ENCODE measurements around the gene GLCCI1. TPM values are rescaled to one million over a fixed set of nuclear protein-coding genes. Genes with fewer than 3 reads are reported as not detected.

Gene GLCCI1
- total RNA-seq, 6 donors from 2014 or later = 27.4 to 240 (median 46.6) TPM

DNA sequence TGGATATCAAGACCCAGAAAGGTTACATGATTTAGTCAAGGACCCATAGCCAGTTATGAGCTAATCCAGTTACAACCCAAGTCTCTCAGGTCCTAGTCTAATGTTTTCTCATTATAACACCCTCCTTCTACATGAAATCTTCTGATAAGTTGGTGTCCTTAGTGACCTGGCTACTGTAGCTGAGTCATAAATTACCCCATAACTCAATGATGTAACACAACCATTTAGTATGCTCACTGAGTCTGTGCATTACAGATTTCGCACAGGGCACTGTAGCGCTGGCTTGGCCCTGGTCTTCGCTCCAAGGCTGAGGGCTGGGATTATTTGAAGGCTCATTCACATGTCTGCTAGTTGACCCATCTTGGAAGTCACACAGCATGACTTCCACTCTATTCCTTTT, 36.0 kb upstream of the GLCCI1 start:
- 97 to 98% methylated on average over 3 of the region's 3 CpGs for WGBS, 2 donors
- no peak for DNase-seq
- H3K27ac ChIP-seq = no peak overlapping the region
- H3K36me3 ChIP-seq = no peaks in the 10 kb centered on the region
- TF ChIP-seq, protein P1, sequence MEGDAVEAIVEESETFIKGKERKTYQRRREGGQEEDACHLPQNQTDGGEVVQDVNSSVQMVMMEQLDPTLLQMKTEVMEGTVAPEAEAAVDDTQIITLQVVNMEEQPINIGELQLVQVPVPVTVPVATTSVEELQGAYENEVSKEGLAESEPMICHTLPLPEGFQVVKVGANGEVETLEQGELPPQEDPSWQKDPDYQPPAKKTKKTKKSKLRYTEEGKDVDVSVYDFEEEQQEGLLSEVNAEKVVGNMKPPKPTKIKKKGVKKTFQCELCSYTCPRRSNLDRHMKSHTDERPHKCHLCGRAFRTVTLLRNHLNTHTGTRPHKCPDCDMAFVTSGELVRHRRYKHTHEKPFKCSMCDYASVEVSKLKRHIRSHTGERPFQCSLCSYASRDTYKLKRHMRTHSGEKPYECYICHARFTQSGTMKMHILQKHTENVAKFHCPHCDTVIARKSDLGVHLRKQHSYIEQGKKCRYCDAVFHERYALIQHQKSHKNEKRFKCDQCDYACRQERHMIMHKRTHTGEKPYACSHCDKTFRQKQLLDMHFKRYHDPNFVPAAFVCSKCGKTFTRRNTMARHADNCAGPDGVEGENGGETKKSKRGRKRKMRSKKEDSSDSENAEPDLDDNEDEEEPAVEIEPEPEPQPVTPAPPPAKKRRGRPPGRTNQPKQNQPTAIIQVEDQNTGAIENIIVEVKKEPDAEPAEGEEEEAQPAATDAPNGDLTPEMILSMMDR (IDR thresholded peaks at IDR 0.05) = no peak
- TF ChIP-seq POLR2A (IDR thresholded peaks at IDR 0.05) (no peak), POLR2AphosphoS5 (IDR thresholded peaks at IDR 0.05) (no peak)
- no peaks in the 10 kb centered on the region for H3K4me1 ChIP-seq
- H3K4me3 ChIP-seq = no peak overlapping the region
- ATAC-seq (ENCODE audit: low FRiP score in 2 of 2) = no peak
- H3K27me3 ChIP-seq = no peaks in the 10 kb centered on the region
- H3K9me3 ChIP-seq = no peaks in the 10 kb centered on the region

DNA sequence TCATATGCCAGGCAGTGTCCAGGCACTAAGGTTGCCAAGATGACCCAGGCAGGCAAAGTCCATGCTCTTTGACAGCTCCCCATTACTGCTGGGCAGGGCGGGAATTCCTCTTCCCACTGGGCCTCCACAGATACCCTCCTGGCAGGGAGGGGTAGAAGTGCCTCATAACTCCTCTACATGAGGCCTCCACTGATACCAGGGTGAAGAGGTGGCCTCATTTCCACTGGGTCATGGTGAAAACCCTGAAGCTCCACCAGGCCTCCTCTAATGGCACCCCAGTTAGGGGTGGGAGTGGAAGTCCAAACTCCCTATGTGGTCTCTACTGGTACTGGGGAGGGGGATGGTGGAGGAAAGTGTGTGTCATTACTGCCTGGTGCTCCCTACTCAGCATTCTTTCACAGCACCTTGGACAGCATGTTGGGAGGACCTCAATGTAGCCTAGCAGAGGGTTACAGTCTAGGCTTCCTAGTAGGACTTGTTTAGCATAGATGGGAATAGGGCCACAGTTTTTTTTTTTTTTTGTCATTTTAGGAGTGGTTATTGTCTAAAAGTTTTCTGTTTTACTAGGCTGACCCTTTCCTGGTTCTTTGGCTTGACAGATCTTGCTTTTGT, 34.6 kb upstream of the GLCCI1 start:
- no peaks in the 10 kb centered on the region for H3K27me3 ChIP-seq
- H3K36me3 ChIP-seq = no peaks in the 10 kb centered on the region
- no peak overlapping the region for H3K4me3 ChIP-seq
- WGBS, 2 donors = 100% methylated on average over 1 of the region's 1 CpG
- H3K27ac ChIP-seq = no peak overlapping the region
- H3K9me3 ChIP-seq = no peaks in the 10 kb centered on the region
- ATAC-seq (ENCODE audit: low FRiP score in 2 of 2) = no peak
- DNase-seq = no peak
- TF ChIP-seq EP300 (IDR thresholded peaks at IDR 0.05) (no peak), POLR2AphosphoS5 (IDR thresholded peaks at IDR 0.05) (no peak), POLR2A (IDR thresholded peaks at IDR 0.05) (no peak)
- TF ChIP-seq, protein P1 (IDR thresholded peaks at IDR 0.05) = no peak
- H3K4me1 ChIP-seq = no peaks in the 10 kb centered on the region

DNA sequence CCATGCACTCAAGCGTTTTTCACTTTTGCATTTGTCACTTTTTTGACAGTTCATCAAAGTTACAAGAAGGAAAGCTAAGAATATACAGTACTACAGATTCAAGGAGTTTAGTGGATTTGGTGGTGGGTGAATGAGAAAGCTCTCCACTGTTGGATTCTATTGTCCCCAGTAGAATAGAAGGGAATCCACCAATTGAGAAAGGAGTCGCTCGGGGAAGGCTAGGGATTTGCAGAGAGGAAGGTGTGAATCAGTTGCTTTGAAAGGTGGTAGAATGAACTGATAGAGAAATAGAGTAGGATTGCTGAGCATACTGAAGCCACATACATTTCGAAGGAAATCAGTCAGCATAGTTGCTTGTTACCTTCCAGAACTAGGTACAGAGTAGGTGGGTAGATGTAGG, 33.7 kb upstream of the GLCCI1 start:
- no peaks in the 10 kb centered on the region for H3K36me3 ChIP-seq
- DNase-seq = no peak
- H3K27me3 ChIP-seq = no peaks in the 10 kb centered on the region
- TF ChIP-seq, protein P1 (IDR thresholded peaks at IDR 0.05) = no peak
- TF ChIP-seq POLR2A (IDR thresholded peaks at IDR 0.05) = no peak
- 92 to 94% methylated on average over 4 of the region's 4 CpGs for WGBS, 2 donors
- H3K9me3 ChIP-seq = no peaks in the 10 kb centered on the region
- no peaks in the 10 kb centered on the region for H3K4me1 ChIP-seq
- no peak overlapping the region for H3K4me3 ChIP-seq
- no peak overlapping the region for H3K27ac ChIP-seq
- ATAC-seq (ENCODE audit: low FRiP score in 2 of 2) = no peak

DNA sequence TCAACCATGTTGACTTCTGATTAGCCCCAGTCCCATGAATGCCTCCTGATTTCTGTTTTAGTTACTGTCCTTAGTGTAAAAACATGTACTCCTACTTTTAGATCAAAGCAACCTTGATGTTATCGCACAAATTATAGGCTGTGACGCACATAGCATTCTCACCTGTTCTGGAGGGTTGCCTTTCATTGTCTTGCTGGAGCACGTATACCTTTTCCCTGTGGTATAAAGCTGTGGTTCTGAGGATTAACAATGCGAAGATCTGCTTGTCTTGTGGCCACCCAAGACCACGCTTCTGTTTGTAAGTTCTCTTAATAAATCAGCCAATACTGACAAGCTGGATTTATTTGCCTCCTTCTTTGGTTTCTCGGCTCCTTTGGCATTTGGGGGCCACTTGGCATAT, 30.1 kb upstream of the GLCCI1 start:
- Histone ChIP-seq H3K4me1 (no peaks in the 10 kb centered on the region), H3K27ac (no peak overlapping the region), H3K9me3 (no peaks in the 10 kb centered on the region), H3K36me3 (no peaks in the 10 kb centered on the region), H3K27me3 (no peaks in the 10 kb centered on the region), H3K4me3 (no peak overlapping the region)
- DNase-seq (no peak), ATAC-seq (ENCODE audit: low FRiP score in 2 of 2) (no peak)
- TF ChIP-seq EP300 (IDR thresholded peaks at IDR 0.05) (no peak), POLR2A (IDR thresholded peaks at IDR 0.05) (no peak), POLR2AphosphoS5 (IDR thresholded peaks at IDR 0.05) (no peak)
- TF ChIP-seq, protein P1 (IDR thresholded peaks at IDR 0.05) = no peak
- 92 to 97% methylated on average over 6 of the region's 6 CpGs for WGBS, 2 donors

DNA sequence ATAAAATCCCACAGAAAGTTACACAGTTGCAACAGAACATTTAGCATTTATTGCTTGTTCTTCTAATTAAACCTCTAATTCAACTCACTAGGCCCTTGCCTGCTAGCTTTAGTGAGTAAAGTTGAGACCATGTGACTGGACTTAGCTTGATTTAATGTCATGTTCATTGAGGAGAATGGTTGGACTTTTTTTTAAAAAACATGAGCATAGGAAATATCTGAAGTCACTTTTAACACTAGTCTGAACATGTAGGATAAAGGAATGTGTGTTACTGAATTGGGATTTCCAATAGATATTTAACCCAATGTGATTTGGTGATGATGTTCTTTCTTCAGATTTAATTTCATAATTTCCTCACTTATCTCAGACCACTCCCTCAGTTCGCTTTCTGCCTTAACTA, 24.6 kb upstream of the GLCCI1 start:
- DNase-seq (no peak), ATAC-seq (ENCODE audit: low FRiP score in 2 of 2) (no peak)
- Histone ChIP-seq H3K9me3 (no peaks in the 10 kb centered on the region), H3K27me3 (no peaks in the 10 kb centered on the region), H3K36me3 (no peaks in the 10 kb centered on the region), H3K4me1 (no peaks in the 10 kb centered on the region), H3K4me3 (no peak overlapping the region), H3K27ac (peak overlapping the region in 1 of 4 donors; percentile 29)
- 86 to 87% methylated on average over 1 of the region's 1 CpG for WGBS, 2 donors
- TF ChIP-seq, protein P1 (IDR thresholded peaks at IDR 0.05) = no peak
- TF ChIP-seq POLR2AphosphoS5 (IDR thresholded peaks at IDR 0.05) (no peak), POLR2A (IDR thresholded peaks at IDR 0.05) (no peak), EP300 (IDR thresholded peaks at IDR 0.05) (no peak)
